Loucy (cell line): Measurements from ENCODE around the gene SPOP.
"Not testable (repeated sequence)": the region's sequence is repeated elsewhere in the genome, so short reads cannot be mapped to it uniquely, and the experiment has no call there.

Experiments
- H2AFZ ChIP-seq: fragments of 200-600 bp; sonication (generic); 2 replicates; pipeline ENCODE4 v1.6.0; 2016; ENCODE audit warnings: antibody characterized with exemption, mild to moderate bottlenecking, low read length, moderate library complexity
- H3F3A ChIP-seq: fragments of 200-600 bp; 2 replicates; pipeline ENCODE4 v1.6.0; 2016; ENCODE audit warnings: antibody characterized with exemption, low read depth, mild to moderate bottlenecking
- H3K27me3 ChIP-seq: fragments of 200-600 bp; sonication (generic); 2 replicates; pipeline ENCODE4 v1.6.1; 2014; ENCODE audit warnings: low read length, mild to moderate bottlenecking; ENCODE audit not compliant: insufficient read depth, poor library complexity, severe bottlenecking
- H3K36me3 ChIP-seq: fragments of 200-600 bp; sonication (generic); 2 replicates; pipeline ENCODE4 v1.6.1; 2016; ENCODE audit warnings: low read length; ENCODE audit not compliant: insufficient read depth
- H3K4me1 ChIP-seq: fragments of 200-600 bp; sonication (generic); 2 replicates; pipeline ENCODE4 v1.5.1; 2014; ENCODE audit warnings: low read length, mild to moderate bottlenecking; ENCODE audit not compliant: insufficient read depth, poor library complexity, severe bottlenecking
- H3K4me2 ChIP-seq: fragments of 200-600 bp; sonication (generic); 2 replicates; pipeline ENCODE4 v1.6.0; 2014; ENCODE audit warnings: antibody characterized with exemption, low read length, low read depth, mild to moderate bottlenecking; ENCODE audit not compliant: poor library complexity, severe bottlenecking
- H3K4me3 ChIP-seq: fragments of 200-600 bp; sonication (generic); 2 replicates; pipeline ENCODE4 v1.5.1; 2014; ENCODE audit warnings: low read length, mild to moderate bottlenecking, mixed read lengths; ENCODE audit not compliant: poor library complexity, severe bottlenecking
- H3K79me2 ChIP-seq: fragments of 200-600 bp; sonication (generic); 2 replicates; pipeline ENCODE4 v1.6.1; 2014; ENCODE audit warnings: low read length; ENCODE audit not compliant: insufficient read depth
- H3K9ac ChIP-seq: fragments of 200-600 bp; sonication (generic); 2 replicates; pipeline ENCODE4 v1.6.0; 2014; ENCODE audit warnings: mild to moderate bottlenecking, low read depth, low read length, moderate library complexity; ENCODE audit not compliant: poor library complexity, severe bottlenecking
- H3K9me2 ChIP-seq: fragments of 200-600 bp; sonication (generic); replicated peaks from 2 replicates; pipeline ENCODE4 v1.6.1; 2016; ENCODE audit warnings: low read depth, low read length, mixed read lengths
- H3K9me3 ChIP-seq: fragments of 200-600 bp; sonication (generic); 2 replicates; pipeline ENCODE4 v1.6.1; 2014; ENCODE audit warnings: mild to moderate bottlenecking, antibody characterized with exemption, low read length, low read depth; ENCODE audit not compliant: insufficient read depth
- H4K20me1 ChIP-seq: fragments of 200-600 bp; sonication (generic); 2 replicates; pipeline ENCODE4 v1.6.0; 2014; ENCODE audit warnings: antibody characterized with exemption, low read length, mild to moderate bottlenecking; ENCODE audit not compliant: insufficient read depth, poor library complexity, severe bottlenecking
- EZH2phosphoT487 ChIP-seq: fragments of 200-600 bp; IDR thresholded peaks from 2 replicates; pipeline ENCODE4 v1.6.1; 2018; ENCODE audit warnings: antibody characterized with exemption, mild to moderate bottlenecking, moderate library complexity, borderline replicate concordance
- TF ChIP-seq, protein P1 (sequence below): fragments of 200-600 bp; sonication (generic); conservative IDR thresholded peaks from 2 replicates; pipeline ENCODE4 v1.5.1; 2014; ENCODE audit warnings: mild to moderate bottlenecking, antibody characterized with exemption, low read length

Gene SPOP

GRCh38 chr17:49552070-49552751, 125.7 kb downstream of the SPOP start:
- no peaks in the 10 kb centered on the region for H3K9me2 ChIP-seq
- no peak overlapping the region for H3K9ac ChIP-seq
- H3K4me2 ChIP-seq: no peak overlapping the region
- no peaks in the 10 kb centered on the region for H3K27me3 ChIP-seq
- H3K36me3 ChIP-seq: no peaks in the 10 kb centered on the region
- no peaks in the 10 kb centered on the region for H3K79me2 ChIP-seq
- no peaks in the 10 kb centered on the region for H4K20me1 ChIP-seq
- no peak overlapping the region for H3K4me3 ChIP-seq
- H3K4me1 ChIP-seq: peaks cover 12% of the 10 kb centered on the region
- H3F3A ChIP-seq: no peaks in the 10 kb centered on the region
- no peak for TF ChIP-seq EZH2phosphoT487
- TF ChIP-seq, protein P1, sequence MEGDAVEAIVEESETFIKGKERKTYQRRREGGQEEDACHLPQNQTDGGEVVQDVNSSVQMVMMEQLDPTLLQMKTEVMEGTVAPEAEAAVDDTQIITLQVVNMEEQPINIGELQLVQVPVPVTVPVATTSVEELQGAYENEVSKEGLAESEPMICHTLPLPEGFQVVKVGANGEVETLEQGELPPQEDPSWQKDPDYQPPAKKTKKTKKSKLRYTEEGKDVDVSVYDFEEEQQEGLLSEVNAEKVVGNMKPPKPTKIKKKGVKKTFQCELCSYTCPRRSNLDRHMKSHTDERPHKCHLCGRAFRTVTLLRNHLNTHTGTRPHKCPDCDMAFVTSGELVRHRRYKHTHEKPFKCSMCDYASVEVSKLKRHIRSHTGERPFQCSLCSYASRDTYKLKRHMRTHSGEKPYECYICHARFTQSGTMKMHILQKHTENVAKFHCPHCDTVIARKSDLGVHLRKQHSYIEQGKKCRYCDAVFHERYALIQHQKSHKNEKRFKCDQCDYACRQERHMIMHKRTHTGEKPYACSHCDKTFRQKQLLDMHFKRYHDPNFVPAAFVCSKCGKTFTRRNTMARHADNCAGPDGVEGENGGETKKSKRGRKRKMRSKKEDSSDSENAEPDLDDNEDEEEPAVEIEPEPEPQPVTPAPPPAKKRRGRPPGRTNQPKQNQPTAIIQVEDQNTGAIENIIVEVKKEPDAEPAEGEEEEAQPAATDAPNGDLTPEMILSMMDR: no peak
- no peak overlapping the region for H2AFZ ChIP-seq
- no peaks in the 10 kb centered on the region for H3K9me3 ChIP-seq

DNA sequence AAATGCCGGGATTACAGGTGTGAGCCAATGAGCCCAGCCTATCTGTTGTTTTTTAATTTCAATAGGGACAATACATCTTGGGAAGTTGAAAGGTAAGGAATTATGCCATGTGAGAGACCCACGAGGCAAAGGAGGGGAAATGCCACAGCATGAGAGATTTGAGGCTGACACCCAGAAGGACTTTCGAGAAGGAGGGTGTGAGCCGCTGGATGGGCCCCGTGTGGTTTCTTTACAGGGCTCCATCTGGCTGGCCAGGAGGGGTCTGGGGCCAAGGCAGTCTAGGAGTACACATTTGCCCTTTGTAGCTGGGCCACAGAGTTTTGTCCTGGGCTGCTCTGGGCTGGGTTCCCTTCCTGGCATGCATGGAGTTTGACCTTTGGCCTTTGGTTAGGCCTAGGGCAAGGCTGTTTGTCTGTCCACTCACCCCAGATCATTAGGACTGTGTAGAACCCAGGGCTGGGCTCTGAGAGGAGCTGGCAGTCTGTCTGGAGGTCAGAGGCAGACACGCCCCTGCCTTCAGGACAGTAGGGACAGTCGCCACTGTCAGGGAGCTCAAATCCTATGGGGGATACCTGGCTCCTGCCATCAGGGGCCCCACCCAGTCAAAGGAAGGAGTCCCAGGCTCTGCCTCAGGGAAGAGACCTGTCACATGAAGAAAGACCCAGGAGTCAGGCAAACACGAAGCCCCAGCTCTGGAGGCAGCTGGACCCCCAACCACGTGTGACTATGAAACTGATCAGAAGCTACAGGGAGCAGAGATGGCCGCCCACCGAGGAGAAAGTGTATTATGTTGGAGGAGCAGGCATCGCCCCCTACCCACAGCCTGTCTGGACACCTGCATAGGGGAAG, 126.5 kb downstream of the SPOP start:
- H3K36me3 ChIP-seq: no peaks in the 10 kb centered on the region
- no peaks in the 10 kb centered on the region for H4K20me1 ChIP-seq
- H3K9me3 ChIP-seq: no peaks in the 10 kb centered on the region
- H3F3A ChIP-seq: no peaks in the 10 kb centered on the region
- H2AFZ ChIP-seq: no peak overlapping the region
- no peak overlapping the region for H3K4me3 ChIP-seq
- no peaks in the 10 kb centered on the region for H3K27me3 ChIP-seq
- H3K79me2 ChIP-seq: no peaks in the 10 kb centered on the region
- peaks cover 12% of the 10 kb centered on the region for H3K4me1 ChIP-seq
- H3K9me2 ChIP-seq: no peaks in the 10 kb centered on the region
- no peak for TF ChIP-seq EZH2phosphoT487
- TF ChIP-seq, protein P1: no peak
- no peak overlapping the region for H3K9ac ChIP-seq
- no peak overlapping the region for H3K4me2 ChIP-seq

DNA sequence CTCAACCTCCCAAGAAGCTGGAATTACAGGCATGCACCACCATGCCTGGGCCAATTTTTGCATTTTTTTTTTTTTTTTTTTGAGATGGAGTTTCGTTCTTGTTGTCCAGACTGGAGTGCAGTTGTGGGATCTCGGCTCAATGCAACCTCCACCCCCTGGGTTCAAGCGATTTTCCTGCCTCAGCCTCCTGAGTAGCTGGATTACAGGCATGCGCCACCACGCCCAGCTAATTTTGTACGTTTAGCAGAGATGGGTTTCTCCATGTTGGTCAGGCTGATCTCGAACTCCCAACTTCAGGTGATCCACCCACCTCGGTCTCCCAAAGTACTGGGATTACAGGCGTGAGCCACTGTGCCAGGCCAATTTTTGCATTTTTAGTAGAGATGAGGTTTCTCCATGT, 127.1 kb downstream of the SPOP start:
- not testable (repeated sequence) for H3K9me3 ChIP-seq, H2AFZ ChIP-seq, H3K9ac ChIP-seq, H4K20me1 ChIP-seq, H3K4me1 ChIP-seq, H3F3A ChIP-seq, H3K36me3 ChIP-seq, H3K4me3 ChIP-seq, H3K9me2 ChIP-seq, H3K27me3 ChIP-seq, H3K4me2 ChIP-seq, H3K79me2 ChIP-seq
